ENCODE data around the gene RASAL1.

GRCh38 chr12:113102811-113103210, 32.8 kb downstream of the RASAL1 start:
- no peak for TF ChIP-seq JUNB (IDR thresholded peaks at IDR 0.05; ENCODE audit: unreplicated experiment)
- no peak for TF ChIP-seq CTCF (conservative IDR thresholded peaks at IDR 0.05; ENCODE audit: low read depth in 2 of 2)
- no peak for TF ChIP-seq POLR2AphosphoS5 (IDR thresholded peaks at IDR 0.05; ENCODE audit: low read depth)
- TF ChIP-seq STAT1 (IDR thresholded peaks at IDR 0.05; ENCODE audit: unreplicated experiment): no peak
- TF ChIP-seq, protein P1, sequence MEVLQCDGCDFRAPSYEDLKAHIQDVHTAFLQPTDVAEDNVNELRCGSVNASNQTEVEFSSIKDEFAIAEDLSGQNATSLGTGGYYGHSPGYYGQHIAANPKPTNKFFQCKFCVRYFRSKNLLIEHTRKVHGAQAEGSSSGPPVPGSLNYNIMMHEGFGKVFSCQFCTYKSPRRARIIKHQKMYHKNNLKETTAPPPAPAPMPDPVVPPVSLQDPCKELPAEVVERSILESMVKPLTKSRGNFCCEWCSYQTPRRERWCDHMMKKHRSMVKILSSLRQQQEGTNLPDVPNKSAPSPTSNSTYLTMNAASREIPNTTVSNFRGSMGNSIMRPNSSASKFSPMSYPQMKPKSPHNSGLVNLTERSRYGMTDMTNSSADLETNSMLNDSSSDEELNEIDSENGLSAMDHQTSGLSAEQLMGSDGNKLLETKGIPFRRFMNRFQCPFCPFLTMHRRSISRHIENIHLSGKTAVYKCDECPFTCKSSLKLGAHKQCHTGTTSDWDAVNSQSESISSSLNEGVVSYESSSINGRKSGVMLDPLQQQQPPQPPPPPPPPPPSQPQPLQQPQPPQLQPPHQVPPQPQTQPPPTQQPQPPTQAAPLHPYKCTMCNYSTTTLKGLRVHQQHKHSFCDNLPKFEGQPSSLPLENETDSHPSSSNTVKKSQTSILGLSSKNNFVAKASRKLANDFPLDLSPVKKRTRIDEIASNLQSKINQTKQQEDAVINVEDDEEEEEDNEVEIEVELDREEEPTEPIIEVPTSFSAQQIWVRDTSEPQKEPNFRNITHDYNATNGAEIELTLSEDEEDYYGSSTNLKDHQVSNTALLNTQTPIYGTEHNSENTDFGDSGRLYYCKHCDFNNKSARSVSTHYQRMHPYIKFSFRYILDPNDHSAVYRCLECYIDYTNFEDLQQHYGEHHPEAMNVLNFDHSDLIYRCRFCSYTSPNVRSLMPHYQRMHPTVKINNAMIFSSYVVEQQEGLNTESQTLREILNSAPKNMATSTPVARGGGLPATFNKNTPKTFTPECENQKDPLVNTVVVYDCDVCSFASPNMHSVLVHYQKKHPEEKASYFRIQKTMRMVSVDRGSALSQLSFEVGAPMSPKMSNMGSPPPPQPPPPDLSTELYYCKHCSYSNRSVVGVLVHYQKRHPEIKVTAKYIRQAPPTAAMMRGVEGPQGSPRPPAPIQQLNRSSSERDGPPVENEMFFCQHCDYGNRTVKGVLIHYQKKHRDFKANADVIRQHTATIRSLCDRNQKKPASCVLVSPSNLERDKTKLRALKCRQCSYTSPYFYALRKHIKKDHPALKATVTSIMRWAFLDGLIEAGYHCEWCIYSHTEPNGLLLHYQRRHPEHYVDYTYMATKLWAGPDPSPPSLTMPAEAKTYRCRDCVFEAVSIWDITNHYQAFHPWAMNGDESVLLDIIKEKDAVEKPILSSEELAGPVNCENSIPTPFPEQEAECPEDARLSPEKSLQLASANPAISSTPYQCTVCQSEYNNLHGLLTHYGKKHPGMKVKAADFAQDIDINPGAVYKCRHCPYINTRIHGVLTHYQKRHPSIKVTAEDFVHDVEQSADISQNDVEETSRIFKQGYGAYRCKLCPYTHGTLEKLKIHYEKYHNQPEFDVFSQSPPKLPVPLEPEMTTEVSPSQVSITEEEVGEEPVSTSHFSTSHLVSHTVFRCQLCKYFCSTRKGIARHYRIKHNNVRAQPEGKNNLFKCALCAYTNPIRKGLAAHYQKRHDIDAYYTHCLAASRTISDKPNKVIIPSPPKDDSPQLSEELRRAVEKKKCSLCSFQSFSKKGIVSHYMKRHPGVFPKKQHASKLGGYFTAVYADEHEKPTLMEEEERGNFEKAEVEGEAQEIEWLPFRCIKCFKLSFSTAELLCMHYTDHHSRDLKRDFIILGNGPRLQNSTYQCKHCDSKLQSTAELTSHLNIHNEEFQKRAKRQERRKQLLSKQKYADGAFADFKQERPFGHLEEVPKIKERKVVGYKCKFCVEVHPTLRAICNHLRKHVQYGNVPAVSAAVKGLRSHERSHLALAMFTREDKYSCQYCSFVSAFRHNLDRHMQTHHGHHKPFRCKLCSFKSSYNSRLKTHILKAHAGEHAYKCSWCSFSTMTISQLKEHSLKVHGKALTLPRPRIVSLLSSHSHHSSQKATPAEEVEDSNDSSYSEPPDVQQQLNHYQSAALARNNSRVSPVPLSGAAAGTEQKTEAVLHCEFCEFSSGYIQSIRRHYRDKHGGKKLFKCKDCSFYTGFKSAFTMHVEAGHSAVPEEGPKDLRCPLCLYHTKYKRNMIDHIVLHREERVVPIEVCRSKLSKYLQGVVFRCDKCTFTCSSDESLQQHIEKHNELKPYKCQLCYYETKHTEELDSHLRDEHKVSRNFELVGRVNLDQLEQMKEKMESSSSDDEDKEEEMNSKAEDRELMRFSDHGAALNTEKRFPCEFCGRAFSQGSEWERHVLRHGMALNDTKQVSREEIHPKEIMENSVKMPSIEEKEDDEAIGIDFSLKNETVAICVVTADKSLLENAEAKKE (CRISPR knock-in tag; IDR thresholded peaks at IDR 0.05): no peak
- no peak for TF ChIP-seq EZH2 (IDR thresholded peaks at IDR 0.05; ENCODE audit: low read depth, unreplicated experiment)
- no peak for TF ChIP-seq ZNF114 (CRISPR knock-in tag; IDR thresholded peaks at IDR 0.05)
- TF ChIP-seq CREB1 (CRISPR knock-in tag; IDR thresholded peaks at IDR 0.05; ENCODE audit: low read depth): no peak
- TF ChIP-seq EZH2phosphoT487 (IDR thresholded peaks at IDR 0.05; ENCODE audit: unreplicated experiment): no peak
- no peak for TF ChIP-seq REST (IDR thresholded peaks at IDR 0.05; ENCODE audit: unreplicated experiment)
- TF ChIP-seq NANOG (IDR thresholded peaks at IDR 0.05; ENCODE audit: borderline replicate concordance): no peak

All from GM23338 (cell line).